ENCODE results near the gene GC.

Gene GC

DNA sequence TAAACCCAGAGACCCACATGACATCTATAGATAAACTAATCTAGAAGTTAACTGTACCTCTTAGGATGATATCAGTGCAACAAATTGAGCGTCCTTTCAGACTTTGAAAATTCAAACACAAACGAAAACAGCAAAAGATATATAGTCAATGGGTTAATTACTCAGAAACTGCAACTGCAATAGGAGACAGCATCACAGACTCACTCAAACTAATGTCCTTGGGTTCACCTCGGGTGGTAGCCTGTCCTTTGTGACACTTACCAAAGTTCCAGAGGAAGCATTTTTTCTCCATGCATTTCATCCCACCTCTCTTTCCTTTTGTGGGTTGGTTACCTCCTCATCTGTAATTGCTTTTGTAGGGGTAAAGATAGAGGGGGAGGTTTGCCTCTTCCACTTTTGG lies 9.7 kb downstream of the GC start:
- DNase-seq (ENCODE audit: low read depth, low spot score) = no peak
- Histone ChIP-seq H3K4me3 (no peak overlapping the region), H3K9ac (ENCODE audit: insufficient read length) (no peak overlapping the region), H3K36me3 (ENCODE audit: insufficient read depth, low read length) (no peaks in the 10 kb centered on the region), H3K27ac (no peak overlapping the region), H3K9me3 (ENCODE audit: low read depth, low read length) (no peaks in the 10 kb centered on the region)
- no peak for TF ChIP-seq POLR2AphosphoS5 (IDR thresholded peaks at IDR 0.05; ENCODE audit: borderline replicate concordance, low read depth, low read length)
- TF ChIP-seq EZH2 (IDR thresholded peaks at IDR 0.05) = no peak
- no peak for TF ChIP-seq FOXP2 (optimal IDR thresholded peaks at IDR 0.05; ENCODE audit: control extremely low read depth, extremely low read length, insufficient read depth)

DNA sequence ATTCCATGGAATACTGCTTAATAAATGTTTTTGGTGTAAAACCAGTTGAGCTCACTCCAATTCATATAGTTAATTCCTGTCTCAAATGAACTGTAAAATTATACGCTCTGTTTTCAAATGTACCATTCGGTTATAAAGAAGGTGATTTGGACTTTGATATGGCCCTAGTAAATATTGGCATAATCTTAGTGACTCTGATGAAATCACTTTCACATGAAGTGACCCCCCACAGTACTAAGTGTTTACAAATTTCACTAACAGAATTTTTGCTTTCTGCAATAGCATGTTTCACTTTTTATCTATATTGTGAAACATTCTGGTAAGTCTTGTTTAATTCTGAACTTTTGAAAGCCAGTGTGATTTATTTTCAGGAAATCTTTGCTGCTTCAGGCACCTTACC lies 10.9 kb downstream of the GC start:
- TF ChIP-seq EZH2 (IDR thresholded peaks at IDR 0.05) (no peak), POLR2AphosphoS5 (IDR thresholded peaks at IDR 0.05; ENCODE audit: borderline replicate concordance, low read depth, low read length) (no peak), FOXP2 (optimal IDR thresholded peaks at IDR 0.05; ENCODE audit: control extremely low read depth, extremely low read length, insufficient read depth) (no peak)

DNA sequence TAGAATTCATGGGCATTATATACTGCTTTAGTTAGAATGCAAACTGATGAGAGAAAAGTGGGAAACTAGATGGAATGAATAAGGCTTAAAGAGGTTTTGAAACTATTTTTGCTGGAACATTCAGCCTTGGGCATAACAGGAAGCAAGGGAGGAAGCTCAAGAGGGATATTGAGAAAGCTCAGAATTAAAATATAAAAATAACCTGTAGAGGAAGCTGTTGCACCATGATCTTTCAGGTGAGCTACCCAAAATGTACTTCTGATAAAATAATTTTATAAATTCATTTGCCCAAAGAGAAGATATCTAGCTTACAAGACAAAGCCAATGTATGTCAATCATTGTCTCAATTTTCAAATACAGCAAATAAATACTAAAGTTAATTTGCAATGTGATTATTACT lies 11.3 kb downstream of the GC start:
- no peaks in the 10 kb centered on the region for H3K9me3 ChIP-seq (ENCODE audit: low read depth, low read length)
- no peak for DNase-seq (ENCODE audit: low read depth, low spot score)
- H3K27ac ChIP-seq = peak overlapping the region; percentile 71; the same call in 1 of the 2 replicates
- H3K4me3 ChIP-seq = no peak overlapping the region
- H3K36me3 ChIP-seq (ENCODE audit: insufficient read depth, low read length) = no peaks in the 10 kb centered on the region
- no peak overlapping the region for H3K9ac ChIP-seq (ENCODE audit: insufficient read length)
- TF ChIP-seq FOXP2 (optimal IDR thresholded peaks at IDR 0.05; ENCODE audit: control extremely low read depth, extremely low read length, insufficient read depth) (no peak), EZH2 (IDR thresholded peaks at IDR 0.05) (no peak), POLR2AphosphoS5 (IDR thresholded peaks at IDR 0.05; ENCODE audit: borderline replicate concordance, low read depth, low read length) (no peak)

More for the DNA sequence above, 10.9 kb downstream of the GC start:
- no peaks in the 10 kb centered on the region for H3K9me3 ChIP-seq (ENCODE audit: low read depth, low read length)
- H3K36me3 ChIP-seq (ENCODE audit: insufficient read depth, low read length) = no peaks in the 10 kb centered on the region
- no peak overlapping the region for H3K9ac ChIP-seq (ENCODE audit: insufficient read length)
- DNase-seq (ENCODE audit: low read depth, low spot score) = no peak
- H3K4me3 ChIP-seq = no peak overlapping the region
- H3K27ac ChIP-seq = peak overlapping the region; percentile 71; the same call in 1 of the 2 replicates

DNA sequence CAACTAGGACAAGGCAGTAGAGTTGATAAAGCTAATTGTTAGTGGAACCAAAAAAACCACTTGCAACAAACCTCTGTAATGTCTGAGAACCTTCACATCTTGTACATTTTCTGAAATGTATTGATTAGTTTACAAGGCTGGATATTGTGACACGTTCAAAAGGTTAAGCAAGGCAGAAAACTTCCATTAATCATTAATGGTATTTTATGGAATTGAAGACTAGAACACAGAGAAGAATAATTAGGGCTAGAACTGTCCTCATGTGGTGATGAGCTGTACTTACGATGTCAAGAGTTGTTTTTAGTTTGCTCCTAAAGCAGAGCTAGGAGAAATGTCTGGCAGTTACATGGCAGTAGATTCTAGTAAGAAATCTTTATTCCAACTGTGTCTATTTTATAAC lies 12.3 kb downstream of the GC start:
- Histone ChIP-seq H3K4me3 (no peak overlapping the region), H3K9me3 (ENCODE audit: low read depth, low read length) (no peaks in the 10 kb centered on the region), H3K27ac (no peak overlapping the region), H3K9ac (ENCODE audit: insufficient read length) (no peak overlapping the region), H3K36me3 (ENCODE audit: insufficient read depth, low read length) (no peaks in the 10 kb centered on the region)
- DNase-seq (ENCODE audit: low read depth, low spot score) = no peak
- TF ChIP-seq FOXP2 (optimal IDR thresholded peaks at IDR 0.05; ENCODE audit: control extremely low read depth, extremely low read length, insufficient read depth) (no peak), POLR2AphosphoS5 (IDR thresholded peaks at IDR 0.05; ENCODE audit: borderline replicate concordance, low read depth, low read length) (no peak), EZH2 (IDR thresholded peaks at IDR 0.05) (no peak)

DNA sequence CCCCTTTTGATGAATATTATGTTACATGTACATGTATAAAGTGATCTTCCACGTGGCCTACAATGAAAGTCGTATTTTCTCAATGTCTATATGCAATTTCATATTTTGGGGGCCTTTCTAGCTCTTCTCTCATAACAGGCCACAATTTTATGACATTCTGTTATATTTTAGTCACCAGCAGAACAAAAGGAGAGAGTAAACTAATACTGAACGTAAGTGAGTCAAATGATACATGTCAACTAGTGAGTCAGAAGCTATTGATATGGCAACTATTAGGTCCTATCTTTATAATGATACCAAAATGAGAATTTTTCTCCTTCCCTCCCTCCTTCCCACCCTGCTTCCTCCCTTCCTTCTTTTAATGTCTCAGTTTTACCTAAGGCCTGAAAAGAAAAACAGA lies 14.4 kb downstream of the GC start:
- no peaks in the 10 kb centered on the region for H3K9me3 ChIP-seq (ENCODE audit: low read depth, low read length)
- no peak for DNase-seq (ENCODE audit: low read depth, low spot score)
- no peak for TF ChIP-seq POLR2AphosphoS5 (IDR thresholded peaks at IDR 0.05; ENCODE audit: borderline replicate concordance, low read depth, low read length)
- no peak for TF ChIP-seq EZH2 (IDR thresholded peaks at IDR 0.05)
- no peak for TF ChIP-seq FOXP2 (optimal IDR thresholded peaks at IDR 0.05; ENCODE audit: control extremely low read depth, extremely low read length, insufficient read depth)
- no peak overlapping the region for H3K4me3 ChIP-seq
- no peaks in the 10 kb centered on the region for H3K36me3 ChIP-seq (ENCODE audit: insufficient read depth, low read length)
- H3K27ac ChIP-seq = no peak overlapping the region
- H3K9ac ChIP-seq (ENCODE audit: insufficient read length) = no peak overlapping the region

DNA sequence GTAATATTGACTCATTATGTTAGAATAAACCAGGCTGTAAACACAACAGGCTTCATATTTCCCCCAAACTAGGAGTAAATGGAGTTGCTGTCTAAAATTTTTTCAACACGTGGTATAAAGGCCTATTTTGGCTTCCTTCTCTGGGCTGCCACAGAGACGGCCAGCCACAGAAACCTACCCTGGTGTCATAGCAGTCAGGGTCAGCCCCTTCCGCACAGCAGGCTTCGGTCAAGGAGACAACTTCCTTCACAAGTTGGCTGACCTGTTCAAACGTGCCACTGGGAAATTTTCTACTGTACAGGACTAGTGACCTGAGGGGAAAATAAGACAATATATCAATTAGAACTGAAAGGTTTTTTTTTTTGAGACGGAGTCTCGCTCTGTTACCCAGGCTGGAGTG lies 15.8 kb downstream of the GC start:
- H3K36me3 ChIP-seq (ENCODE audit: insufficient read depth, low read length) = no peaks in the 10 kb centered on the region
- no peak overlapping the region for H3K27ac ChIP-seq
- no peak for TF ChIP-seq FOXP2 (optimal IDR thresholded peaks at IDR 0.05; ENCODE audit: control extremely low read depth, extremely low read length, insufficient read depth)
- no peak overlapping the region for H3K9ac ChIP-seq (ENCODE audit: insufficient read length)
- H3K4me3 ChIP-seq = no peak overlapping the region
- H3K9me3 ChIP-seq (ENCODE audit: low read depth, low read length) = no peaks in the 10 kb centered on the region
- no peak for DNase-seq (ENCODE audit: low read depth, low spot score)

DNA sequence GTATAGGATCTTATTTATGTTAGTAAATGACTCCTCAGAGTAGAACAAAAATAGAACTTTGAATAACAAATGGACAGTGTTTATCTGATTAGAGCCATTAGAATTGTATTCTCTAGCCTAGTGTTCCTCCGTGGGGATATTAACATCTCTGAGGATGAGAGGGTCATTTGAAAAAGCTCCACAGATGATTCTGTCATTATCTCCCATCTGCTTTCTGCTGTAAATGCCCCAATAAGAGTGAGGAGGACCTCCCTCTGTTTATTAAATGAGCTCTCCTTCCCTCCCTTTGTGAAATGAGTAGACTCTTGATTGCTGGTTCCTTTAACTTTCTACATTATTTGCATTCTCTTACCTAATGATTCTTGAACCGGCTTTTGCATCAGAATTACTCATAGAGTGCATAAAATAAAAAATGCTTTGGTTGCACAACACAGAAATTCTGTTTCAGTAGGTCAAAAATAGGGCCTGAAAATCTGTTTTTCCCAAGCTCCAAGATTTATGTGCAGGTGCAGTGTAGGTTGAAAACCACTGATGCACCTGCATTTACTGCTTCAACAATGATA lies 18.0 kb downstream of the GC start:
- H3K9ac ChIP-seq (ENCODE audit: insufficient read length) = no peak overlapping the region
- H3K27ac ChIP-seq = peak overlapping the region; percentile 38; the same call in 1 of the 2 replicates
- DNase-seq (ENCODE audit: low read depth, low spot score) = no peak
- H3K4me3 ChIP-seq = no peak overlapping the region
- no peaks in the 10 kb centered on the region for H3K36me3 ChIP-seq (ENCODE audit: insufficient read depth, low read length)
- H3K9me3 ChIP-seq (ENCODE audit: low read depth, low read length) = no peaks in the 10 kb centered on the region
- TF ChIP-seq EZH2 (IDR thresholded peaks at IDR 0.05) (no peak), FOXP2 (optimal IDR thresholded peaks at IDR 0.05; ENCODE audit: control extremely low read depth, extremely low read length, insufficient read depth) (no peak), POLR2AphosphoS5 (IDR thresholded peaks at IDR 0.05; ENCODE audit: borderline replicate concordance, low read depth, low read length) (no peak)

DNA sequence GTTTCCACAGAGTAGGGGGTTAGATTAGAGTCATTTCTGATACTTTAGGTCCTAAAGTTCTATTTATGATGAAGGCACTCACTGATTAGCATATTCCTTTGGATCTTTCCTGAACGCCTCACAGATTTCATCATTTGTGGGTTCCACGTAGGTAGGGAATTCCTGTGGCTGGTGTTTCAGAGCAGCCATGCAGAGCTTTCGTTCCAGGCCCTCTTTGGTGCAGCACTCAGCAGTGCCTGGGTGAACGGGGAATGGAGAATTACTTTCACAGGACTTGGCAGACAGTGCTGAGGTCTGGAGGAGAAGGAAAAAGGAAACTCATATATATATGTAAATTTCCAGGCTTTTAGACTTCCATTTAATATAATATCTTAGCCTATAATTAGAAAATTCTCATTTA lies 18.5 kb downstream of the GC start:
- DNase-seq (ENCODE audit: low read depth, low spot score) = no peak
- H3K9me3 ChIP-seq (ENCODE audit: low read depth, low read length) = no peaks in the 10 kb centered on the region
- TF ChIP-seq POLR2AphosphoS5 (IDR thresholded peaks at IDR 0.05; ENCODE audit: borderline replicate concordance, low read depth, low read length) = no peak
- no peak for TF ChIP-seq FOXP2 (optimal IDR thresholded peaks at IDR 0.05; ENCODE audit: control extremely low read depth, extremely low read length, insufficient read depth)
- no peak for TF ChIP-seq EZH2 (IDR thresholded peaks at IDR 0.05)
- peak overlapping the region; percentile 38; the same call in 1 of the 2 replicates for H3K27ac ChIP-seq
- H3K9ac ChIP-seq (ENCODE audit: insufficient read length) = no peak overlapping the region
- no peaks in the 10 kb centered on the region for H3K36me3 ChIP-seq (ENCODE audit: insufficient read depth, low read length)
- H3K4me3 ChIP-seq = no peak overlapping the region

All from SK-N-MC (cell line).